NCI-H2081 treated with DMSO at 0.1 percent for 48 hours (cell line): ENCODE data around the gene OTOF.

Experiments
- DNase-seq: peaks from one replicate; lab custom pipeline; 2025; lab: John Stamatoyannopoulos, UW

The OTOF gene

DNA sequence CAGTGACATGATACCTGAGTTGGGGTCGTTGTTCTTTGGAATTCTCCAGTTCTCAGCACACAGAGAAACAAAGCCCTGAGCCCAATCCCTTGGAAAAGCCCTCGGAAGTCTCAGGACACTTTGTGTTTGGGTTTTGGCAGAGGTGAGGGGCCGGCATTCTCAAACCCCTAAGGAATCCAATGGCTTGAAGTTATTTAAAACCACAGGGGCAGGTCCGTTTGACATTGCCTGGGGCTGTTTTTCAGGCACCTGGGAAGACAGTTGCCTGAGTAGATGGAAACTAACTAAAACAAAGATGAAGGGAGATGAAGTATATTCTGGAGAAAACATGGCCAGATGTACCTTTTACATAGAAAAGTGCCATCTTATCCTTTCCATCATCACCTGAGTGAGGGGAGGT is 22.5 kb upstream of the OTOF start:
- no peak for DNase-seq

- DNase-seq, result no peak
Measured at GRCh38 chr2:26495705-26496297, 17.9 kb upstream of the OTOF start.

GRCh38 chr2:26494891-26495290 is 17.0 kb upstream of the OTOF start:
- no peak for DNase-seq

DNA sequence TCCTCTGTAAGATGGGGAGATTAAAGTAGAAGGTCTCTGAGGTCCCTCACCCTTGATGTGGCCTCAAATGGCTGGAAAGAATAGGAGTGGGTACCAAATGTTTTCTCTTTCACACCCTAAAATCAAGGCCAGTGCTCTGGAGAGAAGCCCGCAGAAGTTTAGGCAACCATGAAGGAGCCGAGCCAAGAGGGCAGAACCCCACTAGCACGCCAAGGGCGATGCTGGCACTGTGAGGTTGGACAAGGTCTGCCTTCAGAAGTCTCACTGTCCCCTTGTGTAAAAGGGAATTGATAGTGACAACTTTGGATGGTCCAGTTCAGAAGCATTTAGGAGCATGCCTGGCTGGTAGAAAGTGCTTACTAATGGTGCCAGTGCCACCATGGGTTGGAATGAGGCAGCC is 16.3 kb upstream of the OTOF start:
- DNase-seq, result no peak

DNA sequence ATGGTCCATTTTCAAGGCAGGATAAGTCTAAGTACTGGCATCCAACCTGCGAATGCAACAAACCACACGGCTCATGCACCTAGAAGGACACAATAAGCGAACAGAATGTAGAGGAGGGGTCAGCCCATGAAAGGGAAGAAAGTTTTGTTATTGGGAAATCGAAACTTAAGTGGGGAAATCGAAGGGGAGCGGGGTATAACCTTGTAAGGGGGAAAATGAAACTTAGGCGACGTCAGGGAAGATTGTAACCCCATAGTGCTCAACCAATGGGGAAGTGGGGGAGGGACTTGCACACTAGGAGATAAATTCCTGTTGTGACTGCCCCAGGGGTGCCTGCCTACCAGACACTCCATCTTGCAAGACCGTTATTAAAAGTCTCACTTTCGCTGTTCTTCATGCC is 15.6 kb upstream of the OTOF start:
- no peak for DNase-seq

GRCh38 chr2:26492749-26493515 is 15.0 kb upstream of the OTOF start:
- no peak for DNase-seq

DNA sequence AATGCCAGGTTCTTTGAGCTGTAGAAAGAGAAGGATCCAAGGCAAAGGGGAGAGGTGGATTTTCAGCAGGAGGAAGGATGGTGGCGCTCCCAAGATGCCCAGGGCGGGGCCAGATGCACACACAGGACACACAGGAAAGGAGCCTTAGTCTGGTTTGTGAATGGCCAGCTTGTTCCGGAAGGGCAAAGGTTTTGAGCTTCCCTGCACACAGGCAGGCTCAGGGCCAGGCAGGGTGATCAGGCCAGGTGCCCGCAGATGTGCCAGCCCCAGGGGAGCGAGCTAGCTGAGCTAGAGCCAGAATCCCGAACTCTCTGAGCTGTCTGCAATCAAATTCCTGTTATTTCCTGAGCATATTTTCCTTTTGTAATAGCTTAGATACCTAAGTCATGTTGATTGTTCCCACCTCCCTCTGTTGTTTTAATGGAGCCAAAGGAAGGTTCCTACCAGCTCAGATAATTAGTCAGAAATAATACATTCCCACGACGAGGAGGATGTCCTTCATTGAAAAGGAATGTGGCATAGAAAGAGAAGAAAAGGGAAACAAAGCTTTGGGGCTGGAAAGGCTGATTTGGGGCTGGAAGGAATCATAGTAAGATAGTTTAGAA is 13.7 kb upstream of the OTOF start:
- no peak for DNase-seq

- no peak for DNase-seq
Measured at GRCh38 chr2:26489213-26489850, 11.4 kb upstream of the OTOF start.

- no peak for DNase-seq
Measured at GRCh38 chr2:26488463-26489212, 10.7 kb upstream of the OTOF start.

DNA sequence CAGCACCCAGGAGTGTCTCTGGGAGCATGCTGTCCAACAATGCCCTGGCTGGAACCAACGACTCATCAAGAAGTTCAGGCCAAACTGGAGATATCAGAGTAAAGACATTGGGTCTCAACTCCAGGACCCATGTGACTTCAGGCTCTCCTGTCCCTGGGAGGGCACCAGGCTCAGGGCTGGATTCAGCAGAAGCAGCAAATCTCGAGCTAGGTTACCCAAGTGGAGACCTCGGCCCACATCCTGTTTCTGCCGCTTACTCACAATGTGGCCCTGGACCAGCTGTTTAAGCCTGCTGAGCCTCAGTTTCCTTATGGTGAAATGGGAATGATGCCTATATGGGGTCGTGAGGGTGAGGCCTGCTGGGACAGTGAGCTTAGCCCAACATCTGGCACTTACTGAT is 9.3 kb upstream of the OTOF start:
- no peak for DNase-seq

- no peak for DNase-seq
Measured at GRCh38 chr2:26486789-26487188, 8.9 kb upstream of the OTOF start.

DNA sequence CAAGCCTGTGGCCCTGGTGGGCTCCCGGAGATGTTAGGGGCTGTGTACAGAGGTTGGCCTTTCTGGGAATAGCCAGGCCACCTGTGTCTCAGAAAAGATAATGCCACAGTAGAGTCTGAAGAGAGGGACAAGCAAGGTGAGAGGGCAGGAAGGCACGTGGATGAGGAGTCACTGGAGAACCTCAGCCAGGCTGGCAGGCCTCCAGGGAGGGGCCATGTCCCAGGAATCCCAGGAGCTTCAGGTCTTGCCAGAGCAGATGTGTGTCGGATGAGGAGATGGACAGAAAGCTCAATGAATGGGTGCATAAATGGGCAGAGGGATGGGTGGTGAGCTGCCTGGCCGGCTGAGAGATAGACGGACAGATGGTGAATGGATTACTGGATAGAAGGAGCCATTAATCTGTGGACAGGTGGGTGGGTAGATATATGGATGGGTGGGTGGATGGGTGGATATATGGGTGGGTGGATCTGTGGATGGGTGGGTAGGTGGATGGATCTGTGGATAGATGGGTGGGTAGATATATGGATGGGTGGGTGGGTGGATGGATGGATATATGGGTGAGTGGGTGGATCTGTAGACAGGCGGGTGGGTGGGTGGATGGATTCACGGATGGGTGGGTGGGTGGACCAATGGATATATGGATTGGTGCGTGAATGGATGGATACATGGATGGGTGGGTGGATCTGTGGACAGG is 7.9 kb upstream of the OTOF start:
- no peak for DNase-seq

GRCh38 chr2:26485099-26485498 is 7.2 kb upstream of the OTOF start:
- DNase-seq, result no peak

DNA sequence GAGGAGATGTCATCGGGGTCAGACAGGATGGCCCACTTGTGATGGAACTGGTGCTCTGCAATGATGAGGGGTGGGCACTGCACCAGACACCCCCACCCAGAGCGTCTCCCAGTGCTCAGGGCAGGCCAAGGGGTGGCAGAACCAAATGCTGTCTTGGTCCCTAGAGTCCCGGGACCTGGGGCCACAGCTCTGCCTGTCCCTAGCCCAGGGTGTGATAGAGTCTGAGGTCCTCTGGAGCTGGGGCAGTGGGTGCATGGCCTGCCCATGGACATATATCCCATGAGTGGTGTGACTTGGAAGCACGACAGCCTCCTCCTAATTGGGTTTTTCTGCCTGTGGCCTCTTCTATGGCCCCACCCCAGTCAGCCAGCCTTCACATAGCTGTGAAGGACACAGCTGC is 6.7 kb upstream of the OTOF start:
- DNase-seq, result no peak

DNA sequence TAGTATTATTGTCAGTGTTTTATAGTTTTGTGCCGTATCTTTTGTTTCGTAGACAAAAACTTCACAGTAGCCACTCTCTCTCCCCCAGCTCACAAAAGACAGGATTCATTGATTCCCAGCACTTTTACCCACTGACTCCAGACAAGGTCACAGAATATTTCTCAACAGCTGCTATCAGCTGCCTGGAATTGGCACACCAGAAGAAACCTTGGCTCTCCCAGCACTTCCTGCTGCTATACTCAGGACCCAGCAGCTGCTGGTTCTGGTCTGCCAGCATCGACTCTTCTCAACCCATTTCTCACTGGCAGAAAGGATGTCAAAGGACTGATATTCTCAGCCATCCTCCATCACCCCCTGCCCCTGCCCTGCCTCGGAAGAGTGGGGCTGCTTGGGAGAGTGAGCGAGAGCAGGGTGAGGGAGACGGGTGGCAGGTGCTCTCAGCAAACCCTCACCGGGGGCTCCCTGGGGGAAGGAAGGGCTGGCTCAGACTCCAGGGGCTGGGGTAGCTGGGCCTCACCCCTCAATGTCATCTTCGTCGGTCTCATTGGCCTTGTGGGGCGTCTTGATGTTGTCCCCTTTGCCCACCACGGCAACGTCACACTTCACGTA is 6.1 kb upstream of the OTOF start:
- no peak for DNase-seq

- DNase-seq, result no peak
Measured at GRCh38 chr2:26483516-26483915, 5.6 kb upstream of the OTOF start.

DNA sequence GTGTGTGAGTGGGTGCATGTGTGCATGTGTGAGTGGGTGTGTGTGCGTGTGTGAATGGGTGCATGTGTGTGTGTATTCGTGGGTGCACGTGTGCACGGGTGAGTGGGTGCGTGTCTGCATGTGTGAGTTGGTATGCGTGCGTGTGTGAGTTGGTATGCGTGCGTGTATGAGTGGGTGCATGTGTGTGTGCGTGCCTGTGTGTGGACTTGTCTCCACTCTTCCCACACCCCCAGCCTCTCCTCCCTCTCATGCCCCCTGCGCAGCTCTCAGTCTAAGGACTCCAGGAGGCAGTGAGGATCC is 5.1 kb upstream of the OTOF start:
- DNase-seq, result no peak

GRCh38 chr2:26482211-26483026 is 4.5 kb upstream of the OTOF start:
- no peak for DNase-seq

- no peak for DNase-seq
Measured at GRCh38 chr2:26481706-26482105, 3.8 kb upstream of the OTOF start.

DNA sequence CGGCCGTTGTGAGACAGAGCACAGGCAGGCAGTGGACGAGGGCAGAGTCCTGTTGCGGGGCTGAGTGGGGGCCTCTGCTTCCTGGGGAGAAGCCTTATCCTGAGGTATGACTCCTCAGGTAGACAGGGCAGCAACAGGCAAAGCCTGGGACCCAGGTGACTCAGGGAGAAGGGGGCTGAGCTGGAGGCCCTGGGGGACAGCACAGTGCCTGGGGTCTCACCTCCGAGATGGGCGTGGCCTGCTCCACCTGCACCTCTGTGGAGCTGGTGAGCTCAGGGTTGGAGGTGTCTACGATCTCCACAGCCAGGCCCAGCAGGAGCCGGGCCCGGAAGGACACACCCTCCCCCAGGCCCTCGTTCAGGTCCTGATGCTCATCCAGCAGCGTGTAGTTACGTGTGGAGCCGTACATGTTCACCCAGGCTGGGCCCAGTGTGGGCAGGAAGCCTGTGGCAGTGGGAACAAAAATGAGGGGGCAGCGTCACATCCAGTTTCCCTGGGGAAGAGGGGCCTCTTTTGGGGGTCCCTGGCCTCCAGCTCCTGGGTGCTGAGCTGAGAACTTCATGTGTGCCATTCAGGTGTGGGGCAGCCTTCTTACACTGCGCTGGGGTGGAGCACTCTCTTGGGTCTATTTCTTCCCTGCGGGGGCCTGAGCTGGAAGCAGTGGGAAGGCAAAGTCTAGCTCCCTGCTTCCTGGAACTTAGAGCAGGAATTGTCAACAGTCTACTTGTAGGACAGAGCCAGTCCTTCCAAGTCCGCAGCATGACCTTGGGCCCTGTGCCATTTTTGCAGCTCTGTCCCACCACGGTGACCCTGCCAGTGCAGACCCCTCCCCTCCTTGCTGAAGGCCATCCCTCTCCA is 2.9 kb upstream of the OTOF start:
- no peak for DNase-seq
